Measurements from ENCODE around the gene CEP85.
A peak's percentile ranks its signal among the peaks of the same experiment; 100 is the strongest.

CEP85 gene

DNA sequence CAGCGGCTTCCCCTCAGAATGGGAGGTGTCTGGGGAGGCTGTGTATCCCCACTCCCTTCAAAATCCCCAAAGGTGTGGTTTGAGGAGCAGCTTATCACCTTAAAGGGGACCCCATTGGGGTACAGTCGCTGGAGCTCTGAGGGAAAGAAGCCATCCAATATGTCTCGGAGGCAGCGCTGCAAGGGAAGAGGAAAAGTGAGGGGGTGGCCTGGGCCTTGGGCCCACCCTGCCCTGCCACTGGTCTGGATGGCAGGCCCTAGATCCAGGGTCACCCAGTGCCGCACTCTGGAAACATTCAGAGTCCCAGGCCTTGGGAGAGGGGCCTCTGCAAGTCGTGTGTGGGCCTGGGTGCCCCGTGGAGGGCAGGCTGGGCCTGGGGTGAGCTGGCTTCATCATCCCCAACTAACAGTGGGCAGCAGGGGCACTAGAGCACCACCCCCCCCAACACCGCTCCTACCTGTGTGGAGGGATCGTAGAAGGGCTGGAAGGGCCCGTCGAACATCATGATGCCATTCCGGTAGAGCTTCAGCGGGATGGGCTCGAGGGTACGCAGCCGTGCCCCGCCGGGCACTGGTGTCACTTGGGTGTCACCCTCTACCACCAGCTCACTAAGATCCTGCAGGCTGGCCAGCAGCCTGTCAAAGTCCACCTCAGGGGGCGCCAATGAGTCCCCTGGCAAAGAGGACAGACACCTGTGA is 51.5 kb downstream of the CEP85 start:
- H3K4me3 ChIP-seq (ENCODE audit: low read depth, low read length): no peak overlapping the region
- CTCF ChIA-PET: interaction anchor here (0.6 to 5.4 kb wide), 28 partner anchors 9 to 151 kb away, joined by 3 to 37 read pairs (median 4); partner anchors contain the start of genes CD52, CEP85, DHDDS and UBXN11
- POLR2A ChIA-PET: interaction anchor here (1.1 to 1.5 kb wide), 2 partner anchors 10 to 23 kb away, joined by 3 to 7 read pairs; no protein-coding TSS in a partner anchor
- TF ChIP-seq, protein P1, sequence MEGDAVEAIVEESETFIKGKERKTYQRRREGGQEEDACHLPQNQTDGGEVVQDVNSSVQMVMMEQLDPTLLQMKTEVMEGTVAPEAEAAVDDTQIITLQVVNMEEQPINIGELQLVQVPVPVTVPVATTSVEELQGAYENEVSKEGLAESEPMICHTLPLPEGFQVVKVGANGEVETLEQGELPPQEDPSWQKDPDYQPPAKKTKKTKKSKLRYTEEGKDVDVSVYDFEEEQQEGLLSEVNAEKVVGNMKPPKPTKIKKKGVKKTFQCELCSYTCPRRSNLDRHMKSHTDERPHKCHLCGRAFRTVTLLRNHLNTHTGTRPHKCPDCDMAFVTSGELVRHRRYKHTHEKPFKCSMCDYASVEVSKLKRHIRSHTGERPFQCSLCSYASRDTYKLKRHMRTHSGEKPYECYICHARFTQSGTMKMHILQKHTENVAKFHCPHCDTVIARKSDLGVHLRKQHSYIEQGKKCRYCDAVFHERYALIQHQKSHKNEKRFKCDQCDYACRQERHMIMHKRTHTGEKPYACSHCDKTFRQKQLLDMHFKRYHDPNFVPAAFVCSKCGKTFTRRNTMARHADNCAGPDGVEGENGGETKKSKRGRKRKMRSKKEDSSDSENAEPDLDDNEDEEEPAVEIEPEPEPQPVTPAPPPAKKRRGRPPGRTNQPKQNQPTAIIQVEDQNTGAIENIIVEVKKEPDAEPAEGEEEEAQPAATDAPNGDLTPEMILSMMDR (IDR thresholded peaks at IDR 0.05; ENCODE audit: insufficient read depth, low read length, missing control alignments): peak; percentile 26
- DNase-seq (ENCODE audit: low read depth, low spot score): no peak

DNA sequence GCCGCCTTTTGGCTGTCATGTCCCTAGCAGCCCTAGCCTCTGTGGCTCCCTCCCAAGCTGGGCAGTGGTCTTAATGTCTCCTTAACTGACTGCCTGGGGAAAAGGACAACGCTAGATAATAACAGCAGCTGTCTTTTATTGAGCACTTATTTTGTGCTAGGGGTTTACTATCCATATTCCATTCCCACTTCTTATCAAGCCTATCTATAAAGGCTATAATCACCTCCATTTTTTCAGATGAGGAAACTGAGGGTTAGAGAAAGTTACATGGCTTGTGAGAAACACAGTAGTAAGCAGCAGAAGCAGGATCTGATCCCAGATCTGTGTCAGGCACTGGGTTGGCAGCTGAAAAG is 52.0 kb downstream of the CEP85 start:
- TF ChIP-seq, protein P1 (IDR thresholded peaks at IDR 0.05; ENCODE audit: insufficient read depth, low read length, missing control alignments): no peak
- CTCF ChIA-PET: interaction anchor here (0.6 to 5.4 kb wide), 24 partner anchors 8 to 151 kb away, joined by 3 to 37 read pairs (median 6); partner anchors contain the start of genes CD52, CEP85, DHDDS and UBXN11
- POLR2A ChIA-PET: interaction anchor here (1.1 kb wide), 1 partner anchor 22 kb away, joined by 3 read pairs; no protein-coding TSS in a partner anchor
- H3K4me3 ChIP-seq (ENCODE audit: low read depth, low read length): no peak overlapping the region
- DNase-seq (ENCODE audit: low read depth, low spot score): no peak

DNA sequence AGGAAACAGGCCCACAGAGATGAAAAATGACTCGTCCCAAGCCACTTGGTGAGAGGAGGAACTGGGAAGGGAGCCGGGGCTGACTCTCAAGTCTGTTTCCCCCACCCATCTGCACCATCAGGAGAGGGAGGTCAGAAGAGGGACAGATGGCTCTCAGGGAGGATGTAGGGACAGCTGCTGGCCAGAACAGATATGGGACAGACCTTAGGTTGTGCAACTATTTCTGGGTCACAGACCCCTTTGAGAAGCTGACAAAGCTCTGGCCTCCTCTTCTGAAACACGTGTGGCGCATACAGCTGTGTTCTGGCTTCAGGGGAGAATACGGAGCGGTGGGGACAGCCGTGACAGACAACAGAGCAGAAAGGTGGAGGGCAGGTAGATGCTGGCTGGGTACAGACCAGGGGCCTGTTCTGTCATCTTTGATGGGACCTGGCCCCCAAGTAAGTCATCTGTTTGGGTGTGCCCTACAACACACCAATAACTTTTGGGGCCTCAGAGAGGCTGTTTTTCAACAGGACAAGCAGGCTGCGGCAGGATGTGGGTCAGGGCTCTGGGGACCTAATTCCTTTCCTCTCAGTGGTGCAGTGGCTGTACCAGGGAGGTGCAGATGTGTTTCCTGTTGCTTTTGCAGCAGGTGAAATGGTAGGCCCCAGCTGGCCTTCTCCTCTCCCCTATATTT is 53.2 kb downstream of the CEP85 start:
- ChIA-PET POLR2A (no interaction called here), CTCF (interaction anchor here (1.1 to 5.4 kb wide), 10 partner anchors 12 to 143 kb away, joined by 3 to 37 read pairs (median 24); partner anchors contain the start of gene CEP85)
- H3K4me3 ChIP-seq (ENCODE audit: low read depth, low read length): no peak overlapping the region
- TF ChIP-seq, protein P1 (IDR thresholded peaks at IDR 0.05; ENCODE audit: insufficient read depth, low read length, missing control alignments): no peak
- no peak for DNase-seq (ENCODE audit: low read depth, low spot score)

DNA sequence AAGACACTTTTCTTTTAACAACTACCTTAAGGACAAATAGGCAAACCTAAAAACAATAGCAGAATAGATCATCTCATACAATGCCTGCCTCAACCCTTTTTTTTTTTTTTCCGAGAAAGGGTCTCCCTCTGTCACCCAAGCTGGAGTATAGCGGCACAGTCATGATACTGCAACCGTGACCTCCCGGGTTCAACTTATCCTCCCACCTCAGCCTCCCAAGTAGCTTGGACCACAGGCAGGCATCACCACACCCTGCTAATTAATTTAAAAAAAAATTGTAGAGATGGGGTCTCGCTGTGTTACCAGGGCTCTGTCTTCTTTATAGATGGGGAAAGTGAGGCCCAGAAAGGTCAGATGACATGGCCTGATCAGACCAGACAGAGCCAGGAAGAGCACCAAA is 53.8 kb downstream of the CEP85 start:
- no peak for DNase-seq (ENCODE audit: low read depth, low spot score)
- H3K4me3 ChIP-seq (ENCODE audit: low read depth, low read length): no peak overlapping the region
- ChIA-PET CTCF (interaction anchor here (1.3 to 5.7 kb wide), 7 partner anchors 11 to 129 kb away, joined by 3 to 36 read pairs (median 7); partner anchors contain the start of genes CEP85 and SH3BGRL3), POLR2A (interaction anchor here (1.5 kb wide), 1 partner anchor 8 kb away, joined by 5 read pairs; the partner anchor contains the start of gene SH3BGRL3)
- TF ChIP-seq, protein P1 (IDR thresholded peaks at IDR 0.05; ENCODE audit: insufficient read depth, low read length, missing control alignments): no peak

DNA sequence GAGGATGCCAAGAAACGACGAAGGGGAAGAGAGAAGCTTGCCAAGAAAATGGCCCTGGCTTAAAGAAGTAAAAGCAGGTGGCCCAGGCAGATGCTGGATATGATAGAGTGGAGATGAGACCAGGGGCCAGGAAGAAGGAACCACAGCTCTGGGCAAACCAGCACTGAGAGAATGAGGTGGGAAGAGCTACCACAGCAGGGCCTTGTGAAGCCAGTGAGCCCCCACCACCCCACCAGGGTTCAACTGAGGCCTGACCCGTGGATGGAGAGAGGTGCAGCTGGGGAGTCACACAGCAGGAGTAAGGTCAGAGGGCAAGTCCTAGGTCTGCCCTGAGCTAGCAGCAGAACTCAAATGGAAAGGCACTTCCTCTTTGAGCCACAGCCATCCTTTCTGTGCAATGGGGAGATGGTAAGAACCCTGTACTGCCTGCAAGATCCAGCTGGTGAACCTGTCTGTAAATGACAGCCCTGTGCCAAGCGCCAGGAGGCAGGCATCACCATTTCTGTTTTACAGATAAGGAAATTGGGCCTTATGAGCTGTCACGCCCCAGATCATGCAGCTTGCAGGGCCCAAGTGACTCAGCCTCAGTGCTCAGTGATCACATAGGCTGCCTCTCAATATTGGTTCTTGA is 54.4 kb downstream of the CEP85 start:
- CTCF ChIA-PET: interaction anchor here (1.1 to 5.7 kb wide), 11 partner anchors 10 to 129 kb away, joined by 3 to 36 read pairs (median 6); partner anchors contain the start of genes CEP85, SH3BGRL3 and ZNF593
- DNase-seq (ENCODE audit: low read depth, low spot score): no peak

More for the DNA sequence above, 54.4 kb downstream of the CEP85 start:
- no peak overlapping the region for H3K4me3 ChIP-seq (ENCODE audit: low read depth, low read length)
- POLR2A ChIA-PET: interaction anchor here (1.2 to 1.5 kb wide), 2 partner anchors 8 to 9 kb away, joined by 3 to 5 read pairs; partner anchors contain the start of gene SH3BGRL3
- TF ChIP-seq, protein P1 (IDR thresholded peaks at IDR 0.05; ENCODE audit: insufficient read depth, low read length, missing control alignments): no peak

Measured in AG04449 (cell line).